ENCODE data around the gene FAM83G. TPM values are rescaled to one million over a fixed set of nuclear protein-coding genes. Genes with fewer than 3 reads are reported as not detected.
"Not testable (repeated sequence)": the region's sequence is repeated elsewhere in the genome, so short reads cannot be mapped to it uniquely, and the experiment has no call there.

Gene FAM83G
- total RNA-seq, 2 donors from 2014 or later = 1.4 to 2.6 TPM

- peaks cover 0 to 6% of the 10 kb centered on the region in 2 donors for H3K27me3 Mint-ChIP-seq
- H3K9me3 Mint-ChIP-seq = no peaks in the 10 kb centered on the region
- no peak for DNase-seq (ENCODE audit: low spot score)
- H3K36me3 Mint-ChIP-seq = no peaks in the 10 kb centered on the region
- no peak for ATAC-seq
- H3K4me1 Mint-ChIP-seq (ENCODE audit: low read depth in 2 of 2) = peaks cover 8 to 15% of the 10 kb centered on the region in 2 donors
- H3K4me3 Mint-ChIP-seq = no peak overlapping the region
- no peak overlapping the region for H3K27ac Mint-ChIP-seq
Observed at GRCh38 chr17:18959845-18960240, 44.7 kb downstream of the FAM83G start.

GRCh38 chr17:18959071-18959844, 45.3 kb downstream of the FAM83G start:
- no peaks in the 10 kb centered on the region for H3K36me3 Mint-ChIP-seq
- no peak for ATAC-seq
- no peaks in the 10 kb centered on the region for H3K9me3 Mint-ChIP-seq
- H3K4me3 Mint-ChIP-seq = no peak overlapping the region
- no peak for DNase-seq (ENCODE audit: low spot score)
- peaks cover 8 to 15% of the 10 kb centered on the region in 2 donors for H3K4me1 Mint-ChIP-seq (ENCODE audit: low read depth in 2 of 2)
- peaks cover 0 to 6% of the 10 kb centered on the region in 2 donors for H3K27me3 Mint-ChIP-seq
- H3K27ac Mint-ChIP-seq = no peak overlapping the region

- H3K4me3 Mint-ChIP-seq = no peak overlapping the region
- H3K4me1 Mint-ChIP-seq (ENCODE audit: low read depth in 2 of 2) = peaks cover 8 to 15% of the 10 kb centered on the region in 2 donors
- H3K27ac Mint-ChIP-seq = no peak overlapping the region
- DNase-seq (ENCODE audit: low spot score) (no peak), ATAC-seq (no peak)
- no peaks in the 10 kb centered on the region for H3K9me3 Mint-ChIP-seq
- no peaks in the 10 kb centered on the region for H3K36me3 Mint-ChIP-seq
- H3K27me3 Mint-ChIP-seq = peaks cover 0 to 6% of the 10 kb centered on the region in 2 donors
Observed at GRCh38 chr17:18958611-18959010, 46.0 kb downstream of the FAM83G start.

- peaks cover 0 to 6% of the 10 kb centered on the region in 2 donors for H3K27me3 Mint-ChIP-seq
- H3K36me3 Mint-ChIP-seq = no peaks in the 10 kb centered on the region
- H3K9me3 Mint-ChIP-seq = no peaks in the 10 kb centered on the region
- no peak for ATAC-seq
- no peak overlapping the region for H3K27ac Mint-ChIP-seq
- no peak for DNase-seq (ENCODE audit: low spot score)
- H3K4me3 Mint-ChIP-seq = no peak overlapping the region
- peaks cover 8 to 15% of the 10 kb centered on the region in 2 donors for H3K4me1 Mint-ChIP-seq (ENCODE audit: low read depth in 2 of 2)
Observed at GRCh38 chr17:18957831-18958230, 46.7 kb downstream of the FAM83G start.

GRCh38 chr17:18956581-18956980, 48.0 kb downstream of the FAM83G start:
- H3K27me3 Mint-ChIP-seq = peaks cover 0 to 6% of the 10 kb centered on the region in 2 donors
- H3K36me3 Mint-ChIP-seq = no peaks in the 10 kb centered on the region
- H3K9me3 Mint-ChIP-seq = no peaks in the 10 kb centered on the region
- no peak for DNase-seq (ENCODE audit: low spot score)
- ATAC-seq = no peak
- no peak overlapping the region for H3K4me3 Mint-ChIP-seq
- peaks cover 8 to 9% of the 10 kb centered on the region in 2 donors for H3K4me1 Mint-ChIP-seq (ENCODE audit: low read depth in 2 of 2)
- H3K27ac Mint-ChIP-seq = no peak overlapping the region

- H3K27me3 Mint-ChIP-seq; DNase-seq (ENCODE audit: low spot score); H3K4me1 Mint-ChIP-seq (ENCODE audit: low read depth in 2 of 2); H3K4me3 Mint-ChIP-seq; H3K9me3 Mint-ChIP-seq; ATAC-seq; H3K27ac Mint-ChIP-seq; H3K36me3 Mint-ChIP-seq: not testable (repeated sequence)
Observed at GRCh38 chr17:18956021-18956420, 48.5 kb downstream of the FAM83G start.

- Mint-ChIP-seq H3K4me1 (ENCODE audit: low read depth in 2 of 2) (peaks cover 4% of the 10 kb centered on the region in 2 donors), H3K9me3 (no peaks in the 10 kb centered on the region), H3K4me3 (no peak overlapping the region), H3K36me3 (no peaks in the 10 kb centered on the region), H3K27me3 (peaks cover 5 to 9% of the 10 kb centered on the region in 2 donors), H3K27ac (no peak overlapping the region)
- no peak for ATAC-seq
- no peak for DNase-seq (ENCODE audit: low spot score)
Observed at GRCh38 chr17:18955009-18955408, 49.6 kb downstream of the FAM83G start.

GRCh38 chr17:18954321-18954720, 50.2 kb downstream of the FAM83G start:
- peaks cover 4% of the 10 kb centered on the region in 2 donors for H3K4me1 Mint-ChIP-seq (ENCODE audit: low read depth in 2 of 2)
- H3K36me3 Mint-ChIP-seq = no peaks in the 10 kb centered on the region
- H3K27me3 Mint-ChIP-seq = peaks cover 6 to 16% of the 10 kb centered on the region in 2 donors
- H3K9me3 Mint-ChIP-seq = no peaks in the 10 kb centered on the region
- ATAC-seq = no peak
- DNase-seq (ENCODE audit: low spot score) = no peak
- no peak overlapping the region for H3K27ac Mint-ChIP-seq
- no peak overlapping the region for H3K4me3 Mint-ChIP-seq

- Mint-ChIP-seq H3K9me3 (no peaks in the 10 kb centered on the region), H3K4me1 (ENCODE audit: low read depth in 2 of 2) (peaks cover 4% of the 10 kb centered on the region in 2 donors), H3K27me3 (peaks cover 6 to 18% of the 10 kb centered on the region in 2 donors), H3K4me3 (no peak overlapping the region), H3K27ac (no peak overlapping the region), H3K36me3 (no peaks in the 10 kb centered on the region)
- DNase-seq (ENCODE audit: low spot score) = no peak
- ATAC-seq = no peak
Observed at GRCh38 chr17:18953231-18953728, 51.3 kb downstream of the FAM83G start.

- DNase-seq (ENCODE audit: low spot score) (no peak), ATAC-seq (no peak)
- Mint-ChIP-seq H3K4me1 (ENCODE audit: low read depth in 2 of 2) (peaks cover 4% of the 10 kb centered on the region in 2 donors), H3K9me3 (no peaks in the 10 kb centered on the region), H3K4me3 (no peak within 1 kb of the TSS), H3K27ac (no peak within 1 kb of the TSS), H3K36me3 (no peaks in the 10 kb centered on the region), H3K27me3 (peaks cover 7 to 18% of the 10 kb centered on the region in 2 donors)
Observed at GRCh38 chr17:18951941-18952842, 52.4 kb downstream of the FAM83G start, which contains the start of gene SLC5A10. TSS of gene SLC5A10 (plus strand) at chr17:18952165. CDS start at chr17:18952206, 41 bp downstream.

GRCh38 chr17:18950944-18951905, 53.3 kb downstream of the FAM83G start:
- DNase-seq (ENCODE audit: low spot score) (no peak), ATAC-seq (no peak)
- H3K36me3 Mint-ChIP-seq = no peaks in the 10 kb centered on the region
- peaks cover 12 to 28% of the 10 kb centered on the region in 2 donors for H3K27me3 Mint-ChIP-seq
- peaks cover 4% of the 10 kb centered on the region in 2 donors for H3K4me1 Mint-ChIP-seq (ENCODE audit: low read depth in 2 of 2)
- H3K9me3 Mint-ChIP-seq = no peaks in the 10 kb centered on the region
- H3K4me3 Mint-ChIP-seq = no peak overlapping the region
- H3K27ac Mint-ChIP-seq = no peak overlapping the region

- no peaks in the 10 kb centered on the region for H3K36me3 Mint-ChIP-seq
- H3K4me1 Mint-ChIP-seq (ENCODE audit: low read depth in 2 of 2) = peaks cover 1 to 2% of the 10 kb centered on the region in 2 donors
- DNase-seq (ENCODE audit: low spot score) (no peak), ATAC-seq (no peak)
- H3K4me3 Mint-ChIP-seq = no peak overlapping the region
- no peak overlapping the region for H3K27ac Mint-ChIP-seq
- H3K27me3 Mint-ChIP-seq = peaks cover 14 to 36% of the 10 kb centered on the region in 2 donors
- H3K9me3 Mint-ChIP-seq = no peaks in the 10 kb centered on the region
Observed at GRCh38 chr17:18950346-18950745, 54.2 kb downstream of the FAM83G start.

GRCh38 chr17:18949566-18949965, 55.0 kb downstream of the FAM83G start:
- no peak overlapping the region for H3K4me3 Mint-ChIP-seq

More at GRCh38 chr17:18949566-18949965, 55.0 kb downstream of the FAM83G start:
- H3K9me3 Mint-ChIP-seq = no peaks in the 10 kb centered on the region
- DNase-seq (ENCODE audit: low spot score) (no peak), ATAC-seq (no peak)
- H3K36me3 Mint-ChIP-seq = no peaks in the 10 kb centered on the region
- no peak overlapping the region for H3K27ac Mint-ChIP-seq
- peaks cover 14 to 36% of the 10 kb centered on the region in 2 donors for H3K27me3 Mint-ChIP-seq
- H3K4me1 Mint-ChIP-seq (ENCODE audit: low read depth in 2 of 2) = no peaks in the 10 kb centered on the region
